HepG2 (cell line): ENCODE measurements around the gene ANXA11. TPM values are rescaled to one million over a fixed set of nuclear protein-coding genes. Genes with fewer than 3 reads are reported as not detected.

ENCODE experiments used
- ATAC-seq: fragments of 200-7000 bp; cut with Tn5 transposase; 3 replicates; pipeline ENCODE4 v1.9.1; 2020; ENCODE audit warnings: mild to moderate bottlenecking, moderate library complexity
- BruUV-seq: library from RNA; stranded (reverse); fragments of 400-500 nt; replicated peaks from 2 replicates; lab custom pipeline; 2021; lab: Mats Ljungman, UMichigan
- CTCF ChIA-PET: fragments of 300-600 bp; formaldehyde crosslinking; extraction: SDS; loops from one replicate; lab custom pipeline; 2021; ENCODE audit warnings: low total read pairs, inconsistent platforms, low intra/inter-chr PET ratio; lab: Yijun Ruan, JAX
- POLR2A ChIA-PET: fragments of 350-600 bp; sonication (Branson Sonifier 250); formaldehyde crosslinking; loops from one replicate; lab custom pipeline; 2020; ENCODE audit warnings: antibody characterized with exemption, inconsistent platforms; lab: Yijun Ruan, JAX
- DNase-seq: peaks from one replicate; pipeline ENCODE4 v3.0.0-alpha.2; 2015; ENCODE audit warnings: low spot score
- FAIRE-seq: peaks from 3 replicates; lab custom pipeline; 2011; peaks lifted over from hg19 to GRCh38; lab: Jason Lieb, UNC
- H2AFZ ChIP-seq: one replicate; pipeline ENCODE4 v1.6.1; 2011; ENCODE audit warnings: low read length, inconsistent platforms
- H3K27ac ChIP-seq: fragments of 300-600 bp; 3 replicates; pipeline ENCODE4 v1.8.0; 2011; ENCODE audit warnings: mixed run types, mild to moderate bottlenecking, mixed read lengths, low read length, inconsistent platforms; ENCODE audit not compliant: insufficient read depth; ENCODE audit errors: extremely low read length
- H3K27me3 ChIP-seq, 2 experiments: fragments of 200-600 bp in 1 of 2; 2 replicates in 1 of 2; 3 replicates in 1 of 2; pipeline versions ENCODE4 v1.6.0 to v1.8.0; 2011; ENCODE audit warnings: low read length in 2 of 2, mild to moderate bottlenecking in 2 of 2, moderate library complexity in 2 of 2, inconsistent platforms in 1 of 2; ENCODE audit not compliant: insufficient read depth in 2 of 2, control insufficient read depth in 1 of 2
- H3K36me3 ChIP-seq, 2 experiments: fragments of 200-600 bp in 1 of 2; replicated peaks in 1 of 2; 2 replicates in 1 of 2; 3 replicates in 1 of 2; pipeline versions ENCODE4 v1.5.1 to v1.8.0; 2011; ENCODE audit warnings: low read length in 2 of 2, inconsistent platforms in 1 of 2; ENCODE audit not compliant: insufficient read depth in 2 of 2, control insufficient read depth in 1 of 2
- H3K4me1 ChIP-seq: 2 replicates; pipeline ENCODE4 v1.5.1; 2012; ENCODE audit warnings: low read length, inconsistent platforms; ENCODE audit not compliant: insufficient read depth
- H3K4me2 ChIP-seq: 2 replicates; pipeline ENCODE4 v1.6.0; 2011; ENCODE audit warnings: low read depth, low read length, inconsistent platforms
- H3K4me3 ChIP-seq, 3 experiments: fragments of 200-600 bp in 1 of 3; sonication (generic), shearing (Covaris generic) in 1 of 3; replicated peaks in 1 of 3; 2 replicates each; pipeline ENCODE4 v1.5.1; 2011 to 2016; ENCODE audit warnings: low read length in 3 of 3, inconsistent platforms in 2 of 3, low read depth in 2 of 3, mild to moderate bottlenecking in 2 of 3, control low read depth in 1 of 3, mixed read lengths in 1 of 3; ENCODE audit not compliant: insufficient read depth in 1 of 3
- H3K79me2 ChIP-seq: one replicate; pipeline ENCODE4 v1.6.1; 2011; ENCODE audit warnings: low read length, inconsistent platforms; ENCODE audit not compliant: insufficient read depth
- H3K9ac ChIP-seq: 2 replicates; pipeline ENCODE4 v1.6.0; 2011; ENCODE audit warnings: mild to moderate bottlenecking, low read depth, low read length, inconsistent platforms; ENCODE audit not compliant: insufficient read depth
- H3K9me3 ChIP-seq: 2 replicates; pipeline ENCODE4 v1.5.1; 2012; ENCODE audit warnings: mild to moderate bottlenecking, low read length
- H4K20me1 ChIP-seq: 2 replicates; pipeline ENCODE4 v1.6.0; 2011; ENCODE audit warnings: inconsistent platforms, mild to moderate bottlenecking, low read length, moderate library complexity; ENCODE audit not compliant: insufficient read depth
- FLYWCH1 ChIP-seq: sonication (generic); formaldehyde crosslinking; IDR thresholded peaks from 2 replicates; pipeline ENCODE4 v1.8.1; 2023; ENCODE audit warnings: mild to moderate bottlenecking, missing genetic modification reagents
- HNRNPL ChIP-seq: fragments of 200-400 bp; formaldehyde crosslinking; IDR thresholded peaks from 2 replicates; pipeline ENCODE4 v1.6.1; 2017; ENCODE audit warnings: mild to moderate bottlenecking, low read depth, low read length
- ZNF564 ChIP-seq: sonication (generic); formaldehyde crosslinking; IDR thresholded peaks from 2 replicates; pipeline ENCODE4 v1.8.1; 2023; ENCODE audit warnings: mild to moderate bottlenecking, missing genetic modification reagents
- ZNF75D ChIP-seq: sonication (generic); formaldehyde crosslinking; IDR thresholded peaks from 2 replicates; pipeline ENCODE4 v1.8.1; 2023; ENCODE audit warnings: missing genetic modification reagents, mild to moderate bottlenecking, borderline replicate concordance
- WGBS: methylation state at CpG from one replicate; pipeline ENCODE4 v1.1.6; 2017; ENCODE audit warnings: low lambda C conversion rate; 5-methylcytosine and 5-hydroxymethylcytosine counted together
- in situ Hi-C: cut with HindIII; loops from 2 replicates; pipeline ENCODE4 v1.10.0; 2017; ENCODE audit warnings: low pct_unique_long_range_greater_than_20kb; ENCODE audit not compliant: extremely low pct_ligation_motif_present
- intact Hi-C: fragments of 100-400 bp; cut with micrococcal nuclease; formaldehyde crosslinking; loops from one replicate; pipeline ENCODE4 v1.10.0; 2022; ENCODE audit not compliant: unreplicated experiment
- polyA plus RNA-seq, 8 experiments: library from polyadenylated mRNA; depleted of rRNA in 3 of 8; stranded (reverse) in 7 of 8; unstranded in 1 of 8; fragments of >200 nt; fragmentation: Illumina TruSeq in 4 of 8; extraction: Trizol in 4 of 8; gene quantifications; 2 replicates each; pipeline versions ENCODE4 v1.2.1 to v1.2.3, GENCODE V29; 2011 to 2016; ENCODE audit warnings: low read depth in 4 of 8, missing spikeins in 1 of 8, mixed read lengths in 1 of 8; ENCODE audit not compliant: insufficient read depth in 1 of 8
- total RNA-seq, 5 experiments: library from RNA; depleted of rRNA; stranded (reverse); fragments of >200 nt; fragmentation: Illumina TruSeq; extraction: Trizol; gene quantifications; 2 replicates each; pipeline ENCODE4 v1.2.3, GENCODE V29; 2016; ENCODE audit warnings: low read depth in 1 of 5
- TF ChIP-seq, protein P1 (sequence below): IDR thresholded peaks from 2 replicates; pipeline ENCODE4 v1.6.1; 2012; ENCODE audit warnings: low read depth, low read length, improper control_type of control experiment
- TF ChIP-seq, protein P2 (sequence below): sonication (generic); formaldehyde crosslinking; IDR thresholded peaks from 2 replicates; pipeline ENCODE4 v1.4.0; 2020; ENCODE audit warnings: mild to moderate bottlenecking, missing genetic modification reagents

Gene ANXA11
- total and polyA plus RNA-seq, 2 of the 13 experiments (the other 11 are each of a cell fraction or from before 2014, with no cell fraction given), result 30.6 to 51.5 TPM

- TF ChIP-seq, protein P1, sequence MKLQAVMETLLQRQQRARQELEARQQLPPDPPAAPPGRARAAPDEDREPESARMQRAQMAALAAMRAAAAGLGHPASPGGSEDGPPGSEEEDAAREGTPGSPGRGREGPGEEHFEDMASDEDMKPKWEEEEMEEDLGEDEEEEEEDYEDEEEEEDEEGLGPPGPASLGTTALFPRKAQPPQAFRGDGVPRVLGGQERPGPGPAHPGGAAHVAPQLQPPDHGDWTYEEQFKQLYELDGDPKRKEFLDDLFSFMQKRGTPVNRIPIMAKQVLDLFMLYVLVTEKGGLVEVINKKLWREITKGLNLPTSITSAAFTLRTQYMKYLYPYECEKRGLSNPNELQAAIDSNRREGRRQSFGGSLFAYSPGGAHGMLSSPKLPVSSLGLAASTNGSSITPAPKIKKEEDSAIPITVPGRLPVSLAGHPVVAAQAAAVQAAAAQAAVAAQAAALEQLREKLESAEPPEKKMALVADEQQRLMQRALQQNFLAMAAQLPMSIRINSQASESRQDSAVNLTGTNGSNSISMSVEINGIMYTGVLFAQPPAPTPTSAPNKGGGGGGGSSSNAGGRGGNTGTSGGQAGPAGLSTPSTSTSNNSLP, result no peak
These were observed 47.2 kb downstream of the ANXA11 start (continued) for GRCh38 chr10:80158126-80158525.

DNA sequence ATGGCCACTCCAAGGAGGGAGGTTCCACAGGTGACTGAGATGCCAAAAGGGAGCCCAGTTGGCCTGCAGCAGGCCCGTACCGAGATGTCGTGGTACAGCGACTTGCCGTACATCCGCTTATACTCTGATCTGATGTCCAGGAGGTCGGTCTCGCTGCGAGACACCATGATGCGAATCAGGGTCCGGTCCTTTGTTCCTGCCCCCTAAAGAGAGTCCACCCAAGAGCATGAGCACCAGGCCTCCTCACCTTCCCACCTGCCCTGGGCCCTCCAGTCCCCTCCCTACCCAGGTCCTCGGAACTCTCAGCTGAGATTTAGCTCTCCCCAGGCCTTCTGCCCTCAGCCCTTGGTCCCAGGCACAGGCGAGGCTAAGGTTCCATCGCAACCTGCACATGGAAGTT, 47.8 kb downstream of the ANXA11 start:
- POLR2A ChIA-PET, result no interaction called here
- TF ChIP-seq HNRNPL (no peak), FLYWCH1 (no peak), ZNF75D (CRISPR knock-in tag) (no peak), ZNF564 (CRISPR knock-in tag) (no peak)
- TF ChIP-seq, protein P2, sequence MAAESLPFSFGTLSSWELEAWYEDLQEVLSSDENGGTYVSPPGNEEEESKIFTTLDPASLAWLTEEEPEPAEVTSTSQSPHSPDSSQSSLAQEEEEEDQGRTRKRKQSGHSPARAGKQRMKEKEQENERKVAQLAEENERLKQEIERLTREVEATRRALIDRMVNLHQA (CRISPR knock-in tag), result no peak
- H4K20me1 ChIP-seq, result no peaks in the 10 kb centered on the region
- peaks cover 17 to 44% of the 10 kb centered on the region in 2 experiments; a peak in 4 of 5 replicates for H3K36me3 ChIP-seq
- CTCF ChIA-PET, result no interaction called here
- H3K27me3 ChIP-seq, result no peaks in the 10 kb centered on the region
- no peak for ATAC-seq
- no peak for DNase-seq
- FAIRE-seq, result no peak
- BruUV-seq, result no TSS peak
- 98% methylated on average over 14 of the region's 14 CpGs for WGBS
- H3K9me3 ChIP-seq, result no peaks in the 10 kb centered on the region
- intact Hi-C loops, result no loop called here
- no peak overlapping the region for H3K27ac ChIP-seq
- no peaks in the 10 kb centered on the region for H3K79me2 ChIP-seq
- H3K9ac ChIP-seq, result no peak overlapping the region
- H3K4me1 ChIP-seq, result no peaks in the 10 kb centered on the region
- H2AFZ ChIP-seq, result no peak overlapping the region
- H3K4me2 ChIP-seq, result no peak overlapping the region
- in situ Hi-C loops, result no loop called here
- no peak overlapping the region for H3K4me3 ChIP-seq
